HuH-7.5 (cell line): Measurements from ENCODE around the gene TESK1.

Experiments
- DNase-seq: peaks from one replicate; pipeline ENCODE4 v3.0.0; 2011; ENCODE audit warnings: low spot score

The TESK1 gene

GRCh38 chr9:35604578-35605350 lies at the start of gene TESK1:
TESK1 (plus strand) TSS chr9:35605262; CDS start chr9:35605620, 358 bp downstream.
- peak; percentile 90 for DNase-seq

- DNase-seq, result no peak
Measured at GRCh38 chr9:35555881-35556280, 49.2 kb upstream of the TESK1 start.

GRCh38 chr9:35556776-35557175 lies 48.3 kb upstream of the TESK1 start:
- no peak for DNase-seq

GRCh38 chr9:35557320-35557719 lies 47.7 kb upstream of the TESK1 start:
- DNase-seq, result no peak

- no peak for DNase-seq
Measured at GRCh38 chr9:35558185-35558584, 46.9 kb upstream of the TESK1 start.

GRCh38 chr9:35559792-35560530 lies 45.1 kb upstream of the TESK1 start:
- no peak for DNase-seq

GRCh38 chr9:35560625-35561337 lies 44.3 kb upstream of the TESK1 start:
- no peak for DNase-seq

GRCh38 chr9:35561468-35562261 lies 43.4 kb upstream of the TESK1 start:
- no peak for DNase-seq

- DNase-seq, result no peak
Measured at GRCh38 chr9:35562895-35563780, 41.9 kb upstream of the TESK1 start.

GRCh38 chr9:35563791-35564197 lies 41.3 kb upstream of the TESK1 start:
- DNase-seq, result no peak

- no peak for DNase-seq
Measured at GRCh38 chr9:35564658-35565061, 40.4 kb upstream of the TESK1 start.

GRCh38 chr9:35566417-35566816 lies 38.6 kb upstream of the TESK1 start:
- no peak for DNase-seq

GRCh38 chr9:35568196-35568595 lies 36.9 kb upstream of the TESK1 start:
- DNase-seq, result no peak

- DNase-seq, result no peak
Measured at GRCh38 chr9:35569206-35569605, 35.9 kb upstream of the TESK1 start.

GRCh38 chr9:35570709-35571504 lies 34.2 kb upstream of the TESK1 start:
- DNase-seq, result no peak

GRCh38 chr9:35574578-35575122 lies 30.4 kb upstream of the TESK1 start:
- no peak for DNase-seq

GRCh38 chr9:35575478-35575877 lies 29.6 kb upstream of the TESK1 start:
- no peak for DNase-seq

GRCh38 chr9:35577486-35577885 lies 27.6 kb upstream of the TESK1 start:
- no peak for DNase-seq

GRCh38 chr9:35579130-35579529 lies 25.9 kb upstream of the TESK1 start:
- DNase-seq, result no peak
